GM23338 (cell line): ENCODE data around the gene MAP2K4. TPM values are rescaled to one million over a fixed set of nuclear protein-coding genes. Genes with fewer than 3 reads are reported as not detected.

Experiments
- CTCF ChIP-seq, 2 experiments: fragments of 200-600 bp in 1 of 2; sonication (generic) in 1 of 2; conservative IDR thresholded peaks; 2 replicates each; pipeline versions ENCODE4 v1.5.1 to v1.6.1; 2016 to 2017; ENCODE audit warnings: antibody characterized with exemption in 2 of 2, low read depth in 2 of 2, mild to moderate bottlenecking in 2 of 2, moderate library complexity in 1 of 2
- ETS1 ChIP-seq: IDR thresholded peaks from 2 replicates; pipeline ENCODE4 v1.6.1; 2016; ENCODE audit warnings: antibody characterized with exemption
- EZH2 ChIP-seq: fragments of 200-600 bp; sonication (generic); IDR thresholded peaks from one replicate; pipeline ENCODE4 v1.8.0; 2017; ENCODE audit warnings: antibody characterized with exemption, mild to moderate bottlenecking, low read depth; ENCODE audit not compliant: unreplicated experiment
- JUNB ChIP-seq: IDR thresholded peaks from one replicate; pipeline ENCODE4 v1.6.1; 2016; ENCODE audit warnings: antibody characterized with exemption; ENCODE audit not compliant: unreplicated experiment
- NANOG ChIP-seq: IDR thresholded peaks from 2 replicates; pipeline ENCODE4 v1.6.1; 2016; ENCODE audit warnings: antibody characterized with exemption, borderline replicate concordance
- POLR2AphosphoS5 ChIP-seq: IDR thresholded peaks from 2 replicates; pipeline ENCODE4 v1.6.1; 2016; ENCODE audit warnings: antibody characterized with exemption, low read depth
- STAT1 ChIP-seq: IDR thresholded peaks from one replicate; pipeline ENCODE4 v1.6.1; 2016; ENCODE audit warnings: antibody characterized with exemption; ENCODE audit not compliant: unreplicated experiment
- ZNF114 ChIP-seq: fragments of 250-450 bp; sonication (Bioruptor Pico); IDR thresholded peaks from 2 replicates; pipeline ENCODE4 v1.5.0; 2020; ENCODE audit warnings: mild to moderate bottlenecking, moderate library complexity
- ZNF331 ChIP-seq: fragments of 250-450 bp; sonication (Bioruptor Pico); IDR thresholded peaks from 2 replicates; pipeline ENCODE4 v1.5.0; 2020; ENCODE audit warnings: low read depth, mild to moderate bottlenecking, moderate library complexity
- ZNF462 ChIP-seq: fragments of 250-450 bp; sonication (Bioruptor Pico); IDR thresholded peaks from 2 replicates; pipeline ENCODE4 v1.5.0; 2020; ENCODE audit warnings: mild to moderate bottlenecking, moderate library complexity
- polyA plus RNA-seq: library from polyadenylated mRNA; unstranded; fragments of >200 nt; fragmentation: Nextera tagmentation; extraction: Ambion mirVana; gene quantifications from 2 replicates; pipeline ENCODE4 v1.2.1, GENCODE V29; 2016
- total RNA-seq: library from RNA; depleted of rRNA; stranded (reverse); fragments of >200 nt; shearing (Covaris generic); gene quantifications from 2 replicates; pipeline ENCODE4 v1.2.3, GENCODE V29; 2014

Gene MAP2K4
- total and polyA plus RNA-seq, 2 experiments from 2014 or later = 25.3 to 36.4 TPM

- no peak for TF ChIP-seq ZNF462 (CRISPR knock-in tag)
- TF ChIP-seq JUNB = no peak
- TF ChIP-seq NANOG = no peak
- TF ChIP-seq EZH2 = no peak
- no peak for TF ChIP-seq POLR2AphosphoS5
- TF ChIP-seq ZNF331 (CRISPR knock-in tag) = no peak
- no peak for TF ChIP-seq STAT1
- TF ChIP-seq ZNF114 = no peak
- no peak for TF ChIP-seq CTCF (conservative IDR thresholded peaks at IDR 0.05; ENCODE audit: low read depth in 2 of 2)
- no peak for TF ChIP-seq ETS1
These were observed 13.2 kb upstream of the MAP2K4 start (continued) for GRCh38 chr17:12007466-12007865.
